Measurements from ENCODE around the gene GPC3. TPM values are rescaled to one million over a fixed set of nuclear protein-coding genes. Genes with fewer than 3 reads are reported as not detected.
A peak's percentile ranks its signal among the peaks of the same experiment; 100 is the strongest.

Gene GPC3
- total RNA-seq, 1 donor from 2014 or later, result 628 TPM

GRCh38 chrX:133911825-133912495 lies 73.4 kb downstream of the GPC3 start:
- no peaks in the 10 kb centered on the region for H3K9me3 Mint-ChIP-seq
- peak overlapping the region; percentile 44 for H3K4me3 Mint-ChIP-seq
- peaks cover 20% of the 10 kb centered on the region for H3K36me3 Mint-ChIP-seq
- no peak for DNase-seq (ENCODE audit: extremely low spot score, unreplicated experiment)
- peaks cover 44% of the 10 kb centered on the region for H3K4me1 Mint-ChIP-seq (ENCODE audit: unreplicated experiment)
- no peaks in the 10 kb centered on the region for H3K27me3 Mint-ChIP-seq
- H3K27ac Mint-ChIP-seq, result no peak overlapping the region
- TF ChIP-seq CTCF (conservative IDR thresholded peaks at IDR 0.05), result no peak

- peaks cover 24% of the 10 kb centered on the region for H3K36me3 Mint-ChIP-seq
- H3K4me3 Mint-ChIP-seq, result no peak overlapping the region
- no peak for TF ChIP-seq CTCF (conservative IDR thresholded peaks at IDR 0.05)
- H3K9me3 Mint-ChIP-seq, result no peaks in the 10 kb centered on the region
- DNase-seq (ENCODE audit: extremely low spot score, unreplicated experiment), result no peak
- H3K4me1 Mint-ChIP-seq (ENCODE audit: unreplicated experiment), result peaks cover 44% of the 10 kb centered on the region
- H3K27me3 Mint-ChIP-seq, result no peaks in the 10 kb centered on the region
- no peak overlapping the region for H3K27ac Mint-ChIP-seq
These were observed 74.9 kb downstream of the GPC3 start for GRCh38 chrX:133910539-133910938.

GRCh38 chrX:133909888-133910287 lies 75.5 kb downstream of the GPC3 start:
- Mint-ChIP-seq H3K27me3 (no peaks in the 10 kb centered on the region), H3K4me1 (ENCODE audit: unreplicated experiment) (peaks cover 44% of the 10 kb centered on the region), H3K9me3 (no peaks in the 10 kb centered on the region), H3K4me3 (no peak overlapping the region), H3K27ac (no peak overlapping the region), H3K36me3 (peaks cover 23% of the 10 kb centered on the region)
- DNase-seq (ENCODE audit: extremely low spot score, unreplicated experiment), result no peak
- TF ChIP-seq CTCF (conservative IDR thresholded peaks at IDR 0.05), result no peak

GRCh38 chrX:133908223-133908955 lies 77.0 kb downstream of the GPC3 start:
- DNase-seq (ENCODE audit: extremely low spot score, unreplicated experiment), result no peak
- H3K36me3 Mint-ChIP-seq, result peaks cover 23% of the 10 kb centered on the region
- no peaks in the 10 kb centered on the region for H3K27me3 Mint-ChIP-seq
- H3K9me3 Mint-ChIP-seq, result no peaks in the 10 kb centered on the region
- peaks cover 37% of the 10 kb centered on the region for H3K4me1 Mint-ChIP-seq (ENCODE audit: unreplicated experiment)
- no peak overlapping the region for H3K4me3 Mint-ChIP-seq
- no peak for TF ChIP-seq CTCF (conservative IDR thresholded peaks at IDR 0.05)
- H3K27ac Mint-ChIP-seq, result no peak overlapping the region

- no peak overlapping the region for H3K27ac Mint-ChIP-seq
- no peaks in the 10 kb centered on the region for H3K27me3 Mint-ChIP-seq
- no peaks in the 10 kb centered on the region for H3K9me3 Mint-ChIP-seq
- H3K4me1 Mint-ChIP-seq (ENCODE audit: unreplicated experiment), result peaks cover 30% of the 10 kb centered on the region
- DNase-seq (ENCODE audit: extremely low spot score, unreplicated experiment), result no peak
- no peak overlapping the region for H3K4me3 Mint-ChIP-seq
- H3K36me3 Mint-ChIP-seq, result peaks cover 19% of the 10 kb centered on the region
- TF ChIP-seq CTCF (conservative IDR thresholded peaks at IDR 0.05), result no peak
These were observed 77.8 kb downstream of the GPC3 start for GRCh38 chrX:133907606-133908005.

Data from type B pancreatic cell (in vitro differentiated cells).